Measurements from ENCODE around the gene NQO2.

DNA sequence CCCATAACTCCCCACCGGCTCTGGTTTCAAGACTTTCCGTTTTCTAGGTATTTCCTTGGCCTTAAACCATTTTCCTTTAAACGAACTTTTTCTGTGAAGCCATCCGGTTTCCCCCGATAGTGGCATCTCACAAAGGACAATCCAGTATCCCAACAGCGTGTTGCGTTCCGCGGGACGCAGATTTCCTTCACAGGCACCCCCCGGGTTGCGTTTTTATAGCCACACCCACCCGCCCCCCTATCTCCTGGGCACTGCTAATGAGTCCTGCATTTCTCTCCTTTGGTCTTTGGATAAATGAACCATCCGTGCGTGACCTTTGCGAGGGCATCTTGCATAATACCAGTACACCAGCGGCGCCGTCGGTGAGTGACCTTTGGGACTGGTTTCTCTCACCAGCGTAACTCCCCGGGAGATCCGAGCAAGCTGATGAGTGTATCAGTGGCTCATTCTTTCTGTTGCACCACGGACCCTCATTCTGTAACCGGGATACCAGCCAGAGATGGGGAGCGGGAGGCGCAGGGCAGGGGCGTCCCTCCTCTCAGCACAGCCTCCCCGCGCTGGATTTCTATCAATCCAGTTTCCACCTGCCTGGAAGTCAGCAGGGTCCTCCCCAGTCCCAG lies 586 bp upstream of the NQO2 start:
- TF ChIP-seq, protein P1, sequence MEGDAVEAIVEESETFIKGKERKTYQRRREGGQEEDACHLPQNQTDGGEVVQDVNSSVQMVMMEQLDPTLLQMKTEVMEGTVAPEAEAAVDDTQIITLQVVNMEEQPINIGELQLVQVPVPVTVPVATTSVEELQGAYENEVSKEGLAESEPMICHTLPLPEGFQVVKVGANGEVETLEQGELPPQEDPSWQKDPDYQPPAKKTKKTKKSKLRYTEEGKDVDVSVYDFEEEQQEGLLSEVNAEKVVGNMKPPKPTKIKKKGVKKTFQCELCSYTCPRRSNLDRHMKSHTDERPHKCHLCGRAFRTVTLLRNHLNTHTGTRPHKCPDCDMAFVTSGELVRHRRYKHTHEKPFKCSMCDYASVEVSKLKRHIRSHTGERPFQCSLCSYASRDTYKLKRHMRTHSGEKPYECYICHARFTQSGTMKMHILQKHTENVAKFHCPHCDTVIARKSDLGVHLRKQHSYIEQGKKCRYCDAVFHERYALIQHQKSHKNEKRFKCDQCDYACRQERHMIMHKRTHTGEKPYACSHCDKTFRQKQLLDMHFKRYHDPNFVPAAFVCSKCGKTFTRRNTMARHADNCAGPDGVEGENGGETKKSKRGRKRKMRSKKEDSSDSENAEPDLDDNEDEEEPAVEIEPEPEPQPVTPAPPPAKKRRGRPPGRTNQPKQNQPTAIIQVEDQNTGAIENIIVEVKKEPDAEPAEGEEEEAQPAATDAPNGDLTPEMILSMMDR (IDR thresholded peaks at IDR 0.05; ENCODE audit: low read length): no peak
- TF ChIP-seq EZH2 (IDR thresholded peaks at IDR 0.05; ENCODE audit: borderline replicate concordance, low read length): no peak
